ENCODE measurements around the gene PARD3B. TPM values are rescaled to one million over a fixed set of nuclear protein-coding genes. Genes with fewer than 3 reads are reported as not detected.

The PARD3B gene
- total RNA-seq, 1 donor from 2014 or later: 4.5 TPM

GRCh38 chr2:205274801-205275200, 729.5 kb downstream of the PARD3B start:
- DNase-seq (ENCODE audit: low spot score in 2 of 2) (no peak), FAIRE-seq (no peak)

GRCh38 chr2:205276116-205276777, 731.0 kb downstream of the PARD3B start:
- DNase-seq (ENCODE audit: low spot score in 2 of 2) (no peak), FAIRE-seq (no peak)

GRCh38 chr2:205280596-205281236, 735.4 kb downstream of the PARD3B start:
- DNase-seq (ENCODE audit: low spot score in 2 of 2) (no peak), FAIRE-seq (no peak)

- FAIRE-seq (no peak), DNase-seq (ENCODE audit: low spot score in 2 of 2) (no peak)
Measured at GRCh38 chr2:205283736-205284270, 738.5 kb downstream of the PARD3B start.

GRCh38 chr2:205284334-205284733, 739.1 kb downstream of the PARD3B start:
- FAIRE-seq (no peak), DNase-seq (ENCODE audit: low spot score in 2 of 2) (no peak)

- DNase-seq (ENCODE audit: low spot score in 2 of 2): no peak
- FAIRE-seq: no peak
Measured at GRCh38 chr2:205287316-205287715, 742.0 kb downstream of the PARD3B start.

- FAIRE-seq: no peak
Measured at GRCh38 chr2:205288686-205289085, 743.4 kb downstream of the PARD3B start.

GRCh38 chr2:205290299-205290698, 745.0 kb downstream of the PARD3B start:
- DNase-seq (ENCODE audit: low spot score in 2 of 2): no peak
- FAIRE-seq: no peak

More at GRCh38 chr2:205288686-205289085, 743.4 kb downstream of the PARD3B start:
- DNase-seq (ENCODE audit: low spot score in 2 of 2): no peak

- no peak for DNase-seq (ENCODE audit: low spot score in 2 of 2)
- no peak for FAIRE-seq
Measured at GRCh38 chr2:205292665-205293295, 747.5 kb downstream of the PARD3B start.

GRCh38 chr2:205293559-205293958, 748.3 kb downstream of the PARD3B start:
- no peak for DNase-seq (ENCODE audit: low spot score in 2 of 2)
- FAIRE-seq: no peak

GRCh38 chr2:205296959-205297358, 751.7 kb downstream of the PARD3B start:
- FAIRE-seq (no peak), DNase-seq (ENCODE audit: low spot score in 2 of 2) (no peak)

GRCh38 chr2:205297368-205297767, 752.1 kb downstream of the PARD3B start:
- no peak for FAIRE-seq

GRCh38 chr2:205297846-205298245, 752.6 kb downstream of the PARD3B start:
- DNase-seq (ENCODE audit: low spot score in 2 of 2) (no peak), FAIRE-seq (no peak)

More at GRCh38 chr2:205297368-205297767, 752.1 kb downstream of the PARD3B start:
- no peak for DNase-seq (ENCODE audit: low spot score in 2 of 2)

- DNase-seq (ENCODE audit: low spot score in 2 of 2): no peak
- no peak for FAIRE-seq
Measured at GRCh38 chr2:205311201-205311600, 765.9 kb downstream of the PARD3B start.

- FAIRE-seq (no peak), DNase-seq (ENCODE audit: low spot score in 2 of 2) (no peak)
Measured at GRCh38 chr2:205321231-205321630, 776.0 kb downstream of the PARD3B start.

GRCh38 chr2:205323929-205324328, 778.7 kb downstream of the PARD3B start:
- FAIRE-seq (no peak), DNase-seq (ENCODE audit: low spot score in 2 of 2) (no peak)

GRCh38 chr2:205324355-205324754, 779.1 kb downstream of the PARD3B start:
- no peak for DNase-seq (ENCODE audit: low spot score in 2 of 2)
- FAIRE-seq: peak; percentile 33

GRCh38 chr2:205333351-205333750, 788.1 kb downstream of the PARD3B start:
- FAIRE-seq (no peak), DNase-seq (ENCODE audit: low spot score in 2 of 2) (no peak)

GRCh38 chr2:205337274-205337673, 792.0 kb downstream of the PARD3B start:
- FAIRE-seq: no peak

GRCh38 chr2:205338156-205338555, 792.9 kb downstream of the PARD3B start:
- no peak for FAIRE-seq
- no peak for DNase-seq (ENCODE audit: low spot score in 2 of 2)

More at GRCh38 chr2:205337274-205337673, 792.0 kb downstream of the PARD3B start:
- DNase-seq (ENCODE audit: low spot score in 2 of 2): no peak

- no peak for FAIRE-seq
- no peak for DNase-seq (ENCODE audit: low spot score in 2 of 2)
Measured at GRCh38 chr2:205343103-205343502, 797.8 kb downstream of the PARD3B start.

Measured in frontal cortex (tissue), 4 donors.